Ovary (tissue), 3 donors: ENCODE measurements around the gene SAC3D1.

Experiments used
- EP300 ChIP-seq: sonication (generic); formaldehyde crosslinking; IDR thresholded peaks from one replicate; pipeline ENCODE4 v1.6.1; 2017; ENCODE audit warnings: antibody characterized with exemption
- POLR2A ChIP-seq: fragments of 450-650 bp; IDR thresholded peaks from one replicate; pipeline ENCODE4 v1.6.1; 2017; ENCODE audit warnings: antibody characterized with exemption, mild to moderate bottlenecking, moderate library complexity
- TF ChIP-seq, protein P1 (sequence below), 3 donors: fragments of 450-650 bp in 2 of 3; fragments of 200-600 bp in 1 of 3; IDR thresholded peaks; one replicate each; pipeline versions ENCODE4 v1.5.1 to v1.8.0; 2016 to 2022; ENCODE audit warnings: antibody characterized with exemption in 3 of 3, mild to moderate bottlenecking in 1 of 3
- donor health status: DM: no; HTN: no; CAD: no.

DNA sequence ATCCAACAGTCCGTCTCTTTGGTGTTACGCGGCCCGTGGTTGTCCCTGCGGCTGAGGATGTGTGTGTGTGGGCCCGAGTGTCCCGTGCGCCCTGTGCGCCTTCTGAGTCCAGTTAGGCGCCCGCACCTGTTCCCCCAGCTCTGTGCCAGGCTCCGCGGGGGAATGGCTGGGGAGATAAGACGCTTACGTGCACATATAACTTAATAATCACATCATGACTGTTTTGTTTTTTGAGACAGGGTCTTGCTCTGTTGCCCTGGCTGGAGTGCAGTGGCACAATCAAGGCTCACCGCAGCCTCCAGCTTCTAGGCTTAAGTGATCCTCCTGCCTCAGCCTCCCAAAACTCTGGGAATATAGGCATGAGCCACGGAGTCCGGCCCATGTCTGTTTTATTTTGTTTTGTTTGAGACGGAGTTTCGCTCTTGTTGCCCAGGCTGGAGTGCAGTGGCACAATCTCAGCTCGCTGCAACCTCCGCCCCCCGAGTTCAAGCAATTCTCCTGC lies 26.2 kb upstream of the SAC3D1 start:
- TF ChIP-seq, protein P1, sequence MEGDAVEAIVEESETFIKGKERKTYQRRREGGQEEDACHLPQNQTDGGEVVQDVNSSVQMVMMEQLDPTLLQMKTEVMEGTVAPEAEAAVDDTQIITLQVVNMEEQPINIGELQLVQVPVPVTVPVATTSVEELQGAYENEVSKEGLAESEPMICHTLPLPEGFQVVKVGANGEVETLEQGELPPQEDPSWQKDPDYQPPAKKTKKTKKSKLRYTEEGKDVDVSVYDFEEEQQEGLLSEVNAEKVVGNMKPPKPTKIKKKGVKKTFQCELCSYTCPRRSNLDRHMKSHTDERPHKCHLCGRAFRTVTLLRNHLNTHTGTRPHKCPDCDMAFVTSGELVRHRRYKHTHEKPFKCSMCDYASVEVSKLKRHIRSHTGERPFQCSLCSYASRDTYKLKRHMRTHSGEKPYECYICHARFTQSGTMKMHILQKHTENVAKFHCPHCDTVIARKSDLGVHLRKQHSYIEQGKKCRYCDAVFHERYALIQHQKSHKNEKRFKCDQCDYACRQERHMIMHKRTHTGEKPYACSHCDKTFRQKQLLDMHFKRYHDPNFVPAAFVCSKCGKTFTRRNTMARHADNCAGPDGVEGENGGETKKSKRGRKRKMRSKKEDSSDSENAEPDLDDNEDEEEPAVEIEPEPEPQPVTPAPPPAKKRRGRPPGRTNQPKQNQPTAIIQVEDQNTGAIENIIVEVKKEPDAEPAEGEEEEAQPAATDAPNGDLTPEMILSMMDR (IDR thresholded peaks at IDR 0.05): no peak
- TF ChIP-seq POLR2A (no peak), EP300 (no peak)
